ENCODE measurements around the gene SLC25A21.
A peak's percentile ranks its signal among the peaks of the same experiment; 100 is the strongest.

Gene SLC25A21

GRCh38 chr14:36655963-36656686 is 516.3 kb downstream of the SLC25A21 start:
- Histone ChIP-seq H3K4ac (ENCODE audit: low read depth, low read length) (no peak overlapping the region), H4K12ac (ENCODE audit: low read depth, low read length) (no peak overlapping the region), H2BK120ac (ENCODE audit: insufficient read depth, low read length, poor library complexity) (no peak overlapping the region), H2AFZ (ENCODE audit: insufficient read depth, low read length, poor library complexity) (peak overlapping the region; percentile 45), H3K9ac (ENCODE audit: low read length) (no peak overlapping the region), H3K9me3 (ENCODE audit: insufficient read depth, low read depth, low read length) (peaks cover 9% of the 10 kb centered on the region), H3K14ac (ENCODE audit: low read length) (no peak overlapping the region), H3K27me3 (ENCODE audit: insufficient read depth, low read length) (peaks cover 78% of the 10 kb centered on the region), H3K18ac (ENCODE audit: low read length) (no peak overlapping the region), H3K79me1 (ENCODE audit: low read length) (no peaks in the 10 kb centered on the region), H3K4me3 (ENCODE audit: low read depth, low read length) (peak overlapping the region; percentile 54), H3K4me2 (ENCODE audit: low read length) (peak overlapping the region; percentile 67), H2BK5ac (ENCODE audit: low read depth, low read length, poor library complexity) (no peak overlapping the region), H3K79me2 (ENCODE audit: control insufficient read depth, insufficient read depth, low read length, poor library complexity) (no peaks in the 10 kb centered on the region), H2AK5ac (ENCODE audit: low read length) (no peak overlapping the region), H4K8ac (ENCODE audit: low read depth, low read length) (no peak overlapping the region), H3K4me1 (ENCODE audit: control insufficient read depth in 1 of 2, insufficient read depth in 2 of 2, low read length in 2 of 2) (peaks cover 10 to 14% of the 10 kb centered on the region in 2 experiments), H3K23ac (ENCODE audit: low read length) (no peak overlapping the region), H4K91ac (ENCODE audit: low read depth, low read length) (no peak overlapping the region), H3K27ac (ENCODE audit: low read depth, low read length) (no peak overlapping the region), H3K36me3 (ENCODE audit: control insufficient read depth in 1 of 2, insufficient read depth in 2 of 2, low read length in 2 of 2) (no peaks in the 10 kb centered on the region), H2BK12ac (ENCODE audit: low read length) (no peak overlapping the region)
- WGBS (ENCODE audit: extremely low coverage, insufficient coverage, insufficient read length): no CpG with 5 or more reads among the region's 48 CpGs
- no peak for DNase-seq

- Histone ChIP-seq H3K18ac (ENCODE audit: low read length) (no peak overlapping the region), H3K79me1 (ENCODE audit: low read length) (no peaks in the 10 kb centered on the region), H3K4me2 (ENCODE audit: low read length) (peak overlapping the region; percentile 67), H3K4me3 (ENCODE audit: low read depth, low read length) (no peak overlapping the region), H2AFZ (ENCODE audit: insufficient read depth, low read length, poor library complexity) (no peak overlapping the region), H4K8ac (ENCODE audit: low read depth, low read length) (no peak overlapping the region), H3K27ac (ENCODE audit: low read depth, low read length) (no peak overlapping the region), H2BK5ac (ENCODE audit: low read depth, low read length, poor library complexity) (no peak overlapping the region), H2AK5ac (ENCODE audit: low read length) (no peak overlapping the region), H3K36me3 (ENCODE audit: control insufficient read depth in 1 of 2, insufficient read depth in 2 of 2, low read length in 2 of 2) (no peaks in the 10 kb centered on the region), H3K14ac (ENCODE audit: low read length) (no peak overlapping the region), H3K4me1 (ENCODE audit: control insufficient read depth in 1 of 2, insufficient read depth in 2 of 2, low read length in 2 of 2) (peaks cover 7 to 11% of the 10 kb centered on the region in 2 experiments), H2BK120ac (ENCODE audit: insufficient read depth, low read length, poor library complexity) (no peak overlapping the region), H3K9me3 (ENCODE audit: insufficient read depth, low read depth, low read length) (peaks cover 5% of the 10 kb centered on the region), H3K23ac (ENCODE audit: low read length) (no peak overlapping the region), H3K4ac (ENCODE audit: low read depth, low read length) (no peak overlapping the region), H4K91ac (ENCODE audit: low read depth, low read length) (no peak overlapping the region), H4K12ac (ENCODE audit: low read depth, low read length) (no peak overlapping the region), H3K9ac (ENCODE audit: low read length) (no peak overlapping the region), H3K27me3 (ENCODE audit: insufficient read depth, low read length) (peaks cover 74% of the 10 kb centered on the region), H2BK12ac (ENCODE audit: low read length) (no peak overlapping the region), H3K79me2 (ENCODE audit: control insufficient read depth, insufficient read depth, low read length, poor library complexity) (no peaks in the 10 kb centered on the region)
- DNase-seq: no peak
- WGBS (ENCODE audit: extremely low coverage, insufficient coverage, insufficient read length): no CpG with 5 or more reads among the region's 11 CpGs
Observed at GRCh38 chr14:36655571-36655962, 516.8 kb downstream of the SLC25A21 start.

- Histone ChIP-seq H3K4ac (ENCODE audit: low read depth, low read length) (no peak overlapping the region), H3K36me3 (ENCODE audit: control insufficient read depth in 1 of 2, insufficient read depth in 2 of 2, low read length in 2 of 2) (no peaks in the 10 kb centered on the region), H2AK5ac (ENCODE audit: low read length) (no peak overlapping the region), H3K18ac (ENCODE audit: low read length) (no peak overlapping the region), H2AFZ (ENCODE audit: insufficient read depth, low read length, poor library complexity) (no peak overlapping the region), H3K79me2 (ENCODE audit: control insufficient read depth, insufficient read depth, low read length, poor library complexity) (no peaks in the 10 kb centered on the region), H3K9ac (ENCODE audit: low read length) (no peak overlapping the region), H3K27me3 (ENCODE audit: insufficient read depth, low read length) (peaks cover 72% of the 10 kb centered on the region), H3K14ac (ENCODE audit: low read length) (no peak overlapping the region), H3K9me3 (ENCODE audit: insufficient read depth, low read depth, low read length) (peaks cover 5% of the 10 kb centered on the region), H3K79me1 (ENCODE audit: low read length) (no peaks in the 10 kb centered on the region), H2BK120ac (ENCODE audit: insufficient read depth, low read length, poor library complexity) (no peak overlapping the region), H3K4me2 (ENCODE audit: low read length) (no peak overlapping the region), H2BK12ac (ENCODE audit: low read length) (no peak overlapping the region), H2BK5ac (ENCODE audit: low read depth, low read length, poor library complexity) (no peak overlapping the region), H3K4me1 (ENCODE audit: control insufficient read depth in 1 of 2, insufficient read depth in 2 of 2, low read length in 2 of 2) (peaks cover 7 to 11% of the 10 kb centered on the region in 2 experiments), H4K12ac (ENCODE audit: low read depth, low read length) (no peak overlapping the region), H4K8ac (ENCODE audit: low read depth, low read length) (no peak overlapping the region), H3K27ac (ENCODE audit: low read depth, low read length) (no peak overlapping the region), H3K23ac (ENCODE audit: low read length) (no peak overlapping the region), H4K91ac (ENCODE audit: low read depth, low read length) (no peak overlapping the region), H3K4me3 (ENCODE audit: low read depth, low read length) (no peak overlapping the region)
- no peak for DNase-seq
- WGBS (ENCODE audit: extremely low coverage, insufficient coverage, insufficient read length): no CpG with 5 or more reads among the region's 34 CpGs
Observed at GRCh38 chr14:36654794-36655381, 517.5 kb downstream of the SLC25A21 start.

GRCh38 chr14:36653962-36654793 is 518.2 kb downstream of the SLC25A21 start:
- Histone ChIP-seq H3K27me3 (ENCODE audit: insufficient read depth, low read length) (peaks cover 69% of the 10 kb centered on the region), H2BK12ac (ENCODE audit: low read length) (no peak overlapping the region), H3K27ac (ENCODE audit: low read depth, low read length) (no peak overlapping the region), H3K23ac (ENCODE audit: low read length) (no peak overlapping the region), H4K8ac (ENCODE audit: low read depth, low read length) (no peak overlapping the region), H3K9me3 (ENCODE audit: insufficient read depth, low read depth, low read length) (peaks cover 3% of the 10 kb centered on the region), H4K12ac (ENCODE audit: low read depth, low read length) (no peak overlapping the region), H2BK120ac (ENCODE audit: insufficient read depth, low read length, poor library complexity) (no peak overlapping the region), H3K36me3 (ENCODE audit: control insufficient read depth in 1 of 2, insufficient read depth in 2 of 2, low read length in 2 of 2) (no peaks in the 10 kb centered on the region), H2BK5ac (ENCODE audit: low read depth, low read length, poor library complexity) (no peak overlapping the region), H3K79me1 (ENCODE audit: low read length) (no peaks in the 10 kb centered on the region), H3K18ac (ENCODE audit: low read length) (no peak overlapping the region), H2AFZ (ENCODE audit: insufficient read depth, low read length, poor library complexity) (no peak overlapping the region), H3K14ac (ENCODE audit: low read length) (no peak overlapping the region), H3K4me2 (ENCODE audit: low read length) (no peak overlapping the region), H2AK5ac (ENCODE audit: low read length) (no peak overlapping the region), H4K91ac (ENCODE audit: low read depth, low read length) (no peak overlapping the region), H3K4me1 (ENCODE audit: control insufficient read depth in 1 of 2, insufficient read depth in 2 of 2, low read length in 2 of 2) (peaks cover 7 to 11% of the 10 kb centered on the region in 2 experiments), H3K9ac (ENCODE audit: low read length) (no peak overlapping the region), H3K4ac (ENCODE audit: low read depth, low read length) (no peak overlapping the region), H3K4me3 (ENCODE audit: low read depth, low read length) (no peak overlapping the region), H3K79me2 (ENCODE audit: control insufficient read depth, insufficient read depth, low read length, poor library complexity) (no peaks in the 10 kb centered on the region)
- WGBS (ENCODE audit: extremely low coverage, insufficient coverage, insufficient read length): no CpG with 5 or more reads among the region's 31 CpGs
- no peak for DNase-seq
